ENCODE results near the gene SCMH1. TPM values are rescaled to one million over a fixed set of nuclear protein-coding genes. Genes with fewer than 3 reads are reported as not detected.

SCMH1 gene
- total and polyA plus RNA-seq, 2 experiments from 2014 or later, result 15.0 to 19.4 TPM

DNA sequence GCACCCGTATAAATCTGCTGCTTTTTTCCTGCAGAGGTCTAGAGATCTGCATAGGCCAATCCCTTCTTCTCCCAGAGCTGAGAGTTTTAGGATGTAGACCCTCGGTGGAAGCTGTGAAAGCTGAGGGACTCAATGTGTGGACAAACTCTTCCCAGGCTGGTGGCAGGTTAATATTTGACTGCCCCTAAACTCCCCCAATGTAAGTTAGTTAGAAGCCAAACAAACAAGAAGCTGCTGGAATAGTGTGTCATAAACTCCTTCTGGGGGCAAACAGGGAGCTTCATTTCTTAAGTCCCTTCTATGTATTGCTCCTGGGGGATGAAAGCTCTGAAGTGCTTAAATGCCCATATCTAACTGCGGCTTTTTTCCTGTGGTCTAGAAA, 72.3 kb downstream of the SCMH1 start:
- Histone ChIP-seq H3K4me2 (no peak overlapping the region), H2AFZ (no peak overlapping the region), H3K27ac (ENCODE audit: low read depth) (no peak overlapping the region), H3K9me2 (ENCODE audit: insufficient read depth) (0 out of 2 replicates have a peak, but pooled peaks cover 2% of the 10 kb centered on the region), H3K4me3 (no peak overlapping the region), H3K4me1 (ENCODE audit: insufficient read depth) (no peaks in the 10 kb centered on the region), H3K79me2 (replicated peaks; ENCODE audit: insufficient read depth) (no peaks in the 10 kb centered on the region), H4K20me1 (replicated peaks; ENCODE audit: insufficient read depth) (no peaks in the 10 kb centered on the region), H3K27me3 (ENCODE audit: insufficient read depth) (no peaks in the 10 kb centered on the region), H3F3A (replicated peaks; ENCODE audit: low read depth) (no peaks in the 10 kb centered on the region), H3K36me3 (ENCODE audit: insufficient read depth) (no peaks in the 10 kb centered on the region)
- no peak for ATAC-seq
- Mint-ChIP-seq H3K4me3 (no peak overlapping the region), H3K27ac (no peak overlapping the region), H3K9me3 (peaks cover 25% of the 10 kb centered on the region), H3K4me1 (no peaks in the 10 kb centered on the region), H3K27me3 (ENCODE audit: insufficient read depth, low read depth, poor library complexity) (no peaks in the 10 kb centered on the region), H3K36me3 (ENCODE audit: low read depth) (peaks cover 27% of the 10 kb centered on the region)
- no peak for TF ChIP-seq REST (IDR thresholded peaks at IDR 0.05; ENCODE audit: unreplicated experiment)
- TF ChIP-seq CREB1 (CRISPR knock-in tag; IDR thresholded peaks at IDR 0.05; ENCODE audit: low read depth), result no peak
- no peak for TF ChIP-seq POLR2AphosphoS5 (IDR thresholded peaks at IDR 0.05; ENCODE audit: low read depth)
- TF ChIP-seq JUNB (IDR thresholded peaks at IDR 0.05; ENCODE audit: unreplicated experiment), result no peak
- TF ChIP-seq, protein P1, sequence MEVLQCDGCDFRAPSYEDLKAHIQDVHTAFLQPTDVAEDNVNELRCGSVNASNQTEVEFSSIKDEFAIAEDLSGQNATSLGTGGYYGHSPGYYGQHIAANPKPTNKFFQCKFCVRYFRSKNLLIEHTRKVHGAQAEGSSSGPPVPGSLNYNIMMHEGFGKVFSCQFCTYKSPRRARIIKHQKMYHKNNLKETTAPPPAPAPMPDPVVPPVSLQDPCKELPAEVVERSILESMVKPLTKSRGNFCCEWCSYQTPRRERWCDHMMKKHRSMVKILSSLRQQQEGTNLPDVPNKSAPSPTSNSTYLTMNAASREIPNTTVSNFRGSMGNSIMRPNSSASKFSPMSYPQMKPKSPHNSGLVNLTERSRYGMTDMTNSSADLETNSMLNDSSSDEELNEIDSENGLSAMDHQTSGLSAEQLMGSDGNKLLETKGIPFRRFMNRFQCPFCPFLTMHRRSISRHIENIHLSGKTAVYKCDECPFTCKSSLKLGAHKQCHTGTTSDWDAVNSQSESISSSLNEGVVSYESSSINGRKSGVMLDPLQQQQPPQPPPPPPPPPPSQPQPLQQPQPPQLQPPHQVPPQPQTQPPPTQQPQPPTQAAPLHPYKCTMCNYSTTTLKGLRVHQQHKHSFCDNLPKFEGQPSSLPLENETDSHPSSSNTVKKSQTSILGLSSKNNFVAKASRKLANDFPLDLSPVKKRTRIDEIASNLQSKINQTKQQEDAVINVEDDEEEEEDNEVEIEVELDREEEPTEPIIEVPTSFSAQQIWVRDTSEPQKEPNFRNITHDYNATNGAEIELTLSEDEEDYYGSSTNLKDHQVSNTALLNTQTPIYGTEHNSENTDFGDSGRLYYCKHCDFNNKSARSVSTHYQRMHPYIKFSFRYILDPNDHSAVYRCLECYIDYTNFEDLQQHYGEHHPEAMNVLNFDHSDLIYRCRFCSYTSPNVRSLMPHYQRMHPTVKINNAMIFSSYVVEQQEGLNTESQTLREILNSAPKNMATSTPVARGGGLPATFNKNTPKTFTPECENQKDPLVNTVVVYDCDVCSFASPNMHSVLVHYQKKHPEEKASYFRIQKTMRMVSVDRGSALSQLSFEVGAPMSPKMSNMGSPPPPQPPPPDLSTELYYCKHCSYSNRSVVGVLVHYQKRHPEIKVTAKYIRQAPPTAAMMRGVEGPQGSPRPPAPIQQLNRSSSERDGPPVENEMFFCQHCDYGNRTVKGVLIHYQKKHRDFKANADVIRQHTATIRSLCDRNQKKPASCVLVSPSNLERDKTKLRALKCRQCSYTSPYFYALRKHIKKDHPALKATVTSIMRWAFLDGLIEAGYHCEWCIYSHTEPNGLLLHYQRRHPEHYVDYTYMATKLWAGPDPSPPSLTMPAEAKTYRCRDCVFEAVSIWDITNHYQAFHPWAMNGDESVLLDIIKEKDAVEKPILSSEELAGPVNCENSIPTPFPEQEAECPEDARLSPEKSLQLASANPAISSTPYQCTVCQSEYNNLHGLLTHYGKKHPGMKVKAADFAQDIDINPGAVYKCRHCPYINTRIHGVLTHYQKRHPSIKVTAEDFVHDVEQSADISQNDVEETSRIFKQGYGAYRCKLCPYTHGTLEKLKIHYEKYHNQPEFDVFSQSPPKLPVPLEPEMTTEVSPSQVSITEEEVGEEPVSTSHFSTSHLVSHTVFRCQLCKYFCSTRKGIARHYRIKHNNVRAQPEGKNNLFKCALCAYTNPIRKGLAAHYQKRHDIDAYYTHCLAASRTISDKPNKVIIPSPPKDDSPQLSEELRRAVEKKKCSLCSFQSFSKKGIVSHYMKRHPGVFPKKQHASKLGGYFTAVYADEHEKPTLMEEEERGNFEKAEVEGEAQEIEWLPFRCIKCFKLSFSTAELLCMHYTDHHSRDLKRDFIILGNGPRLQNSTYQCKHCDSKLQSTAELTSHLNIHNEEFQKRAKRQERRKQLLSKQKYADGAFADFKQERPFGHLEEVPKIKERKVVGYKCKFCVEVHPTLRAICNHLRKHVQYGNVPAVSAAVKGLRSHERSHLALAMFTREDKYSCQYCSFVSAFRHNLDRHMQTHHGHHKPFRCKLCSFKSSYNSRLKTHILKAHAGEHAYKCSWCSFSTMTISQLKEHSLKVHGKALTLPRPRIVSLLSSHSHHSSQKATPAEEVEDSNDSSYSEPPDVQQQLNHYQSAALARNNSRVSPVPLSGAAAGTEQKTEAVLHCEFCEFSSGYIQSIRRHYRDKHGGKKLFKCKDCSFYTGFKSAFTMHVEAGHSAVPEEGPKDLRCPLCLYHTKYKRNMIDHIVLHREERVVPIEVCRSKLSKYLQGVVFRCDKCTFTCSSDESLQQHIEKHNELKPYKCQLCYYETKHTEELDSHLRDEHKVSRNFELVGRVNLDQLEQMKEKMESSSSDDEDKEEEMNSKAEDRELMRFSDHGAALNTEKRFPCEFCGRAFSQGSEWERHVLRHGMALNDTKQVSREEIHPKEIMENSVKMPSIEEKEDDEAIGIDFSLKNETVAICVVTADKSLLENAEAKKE (CRISPR knock-in tag; IDR thresholded peaks at IDR 0.05), result no peak
- TF ChIP-seq EZH2 (IDR thresholded peaks at IDR 0.05; ENCODE audit: low read depth, unreplicated experiment), result no peak
- no peak for TF ChIP-seq CTCF (conservative IDR thresholded peaks at IDR 0.05; ENCODE audit: low read depth in 2 of 2)
- TF ChIP-seq STAT1 (IDR thresholded peaks at IDR 0.05; ENCODE audit: unreplicated experiment), result no peak
- no peak for TF ChIP-seq ZNF331 (CRISPR knock-in tag; IDR thresholded peaks at IDR 0.05; ENCODE audit: low read depth)
- TF ChIP-seq NANOG (IDR thresholded peaks at IDR 0.05; ENCODE audit: borderline replicate concordance), result no peak
- TF ChIP-seq EZH2phosphoT487 (IDR thresholded peaks at IDR 0.05; ENCODE audit: unreplicated experiment), result no peak
- TF ChIP-seq ZNF114 (CRISPR knock-in tag; IDR thresholded peaks at IDR 0.05), result no peak
- TF ChIP-seq, protein P2, sequence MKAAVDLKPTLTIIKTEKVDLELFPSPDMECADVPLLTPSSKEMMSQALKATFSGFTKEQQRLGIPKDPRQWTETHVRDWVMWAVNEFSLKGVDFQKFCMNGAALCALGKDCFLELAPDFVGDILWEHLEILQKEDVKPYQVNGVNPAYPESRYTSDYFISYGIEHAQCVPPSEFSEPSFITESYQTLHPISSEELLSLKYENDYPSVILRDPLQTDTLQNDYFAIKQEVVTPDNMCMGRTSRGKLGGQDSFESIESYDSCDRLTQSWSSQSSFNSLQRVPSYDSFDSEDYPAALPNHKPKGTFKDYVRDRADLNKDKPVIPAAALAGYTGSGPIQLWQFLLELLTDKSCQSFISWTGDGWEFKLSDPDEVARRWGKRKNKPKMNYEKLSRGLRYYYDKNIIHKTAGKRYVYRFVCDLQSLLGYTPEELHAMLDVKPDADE (IDR thresholded peaks at IDR 0.05), result no peak
- no peak for DNase-seq (ENCODE audit: low spot score)
